Neural progenitor cell (in vitro differentiated cells): ENCODE measurements around the gene AAMP.

Experiments
- CTCF ChIP-seq: fragments of 200-600 bp; sonication (generic); IDR thresholded peaks from 2 replicates; pipeline ENCODE4 v1.5.1; 2017; ENCODE audit warnings: antibody characterized with exemption, mild to moderate bottlenecking
- EZH2 ChIP-seq: fragments of 200-600 bp; sonication (generic); IDR thresholded peaks from 2 replicates; pipeline ENCODE4 v1.6.1; 2017; ENCODE audit warnings: antibody characterized with exemption, mild to moderate bottlenecking, moderate library complexity
- EZH2phosphoT487 ChIP-seq: fragments of 200-600 bp; sonication (generic); IDR thresholded peaks from 2 replicates; pipeline ENCODE4 v1.6.1; 2017; ENCODE audit warnings: antibody characterized with exemption

GRCh38 chr2:218274586-218274985, 4.6 kb upstream of the AAMP start:
- TF ChIP-seq CTCF = no peak
- TF ChIP-seq EZH2 = no peak
- no peak for TF ChIP-seq EZH2phosphoT487
